WTC11 (cell line): ENCODE data around the gene MYH9. TPM values are rescaled to one million over a fixed set of nuclear protein-coding genes. Genes with fewer than 3 reads are reported as not detected.

Source experiments
- ATAC-seq: fragments of 200-7000 bp; cut with Tn5 transposase; 2 replicates; pipeline ENCODE4 v1.10.0; 2021; ENCODE audit warnings: mild to moderate bottlenecking, moderate library complexity
- CTCF ChIA-PET: fragments of 300-600 bp; sonication (Branson Sonifier 250); formaldehyde crosslinking; loops from one replicate; lab custom pipeline; 2021; ENCODE audit warnings: antibody characterized with exemption; lab: Charles Lee
- POLR2A ChIA-PET: fragments of 350-600 bp; sonication (Branson Sonifier 250); formaldehyde crosslinking; loops from one replicate; lab custom pipeline; 2021; ENCODE audit warnings: antibody characterized with exemption; lab: Charles Lee
- DNase-seq: peaks from one replicate; pipeline ENCODE4 v3.0.0; 2021; ENCODE audit warnings: low spot score
- H3K27ac Mint-ChIP-seq: 2 replicates; pipeline ENCODE4 v1.8.0; 2021; ENCODE audit warnings: mixed read lengths
- H3K27me3 Mint-ChIP-seq: 2 replicates; pipeline ENCODE4 v1.8.0; 2021; ENCODE audit warnings: low read depth, mild to moderate bottlenecking, moderate library complexity, mixed read lengths
- H3K36me3 Mint-ChIP-seq: 2 replicates; pipeline ENCODE4 v1.8.0; 2021; ENCODE audit warnings: mixed read lengths
- H3K4me1 Mint-ChIP-seq: 2 replicates; pipeline ENCODE4 v1.8.0; 2022; ENCODE audit warnings: mixed read lengths
- H3K4me3 Mint-ChIP-seq: 2 replicates; pipeline ENCODE4 v1.8.0; 2021; ENCODE audit warnings: mild to moderate bottlenecking, moderate library complexity, mixed read lengths
- H3K9me3 Mint-ChIP-seq: 2 replicates; pipeline ENCODE4 v1.8.0; 2021; ENCODE audit warnings: mixed read lengths
- AR ChIP-seq: fragments of 250-450 bp; sonication (Bioruptor Pico); IDR thresholded peaks from 2 replicates; pipeline ENCODE4 v1.9.0; 2021; ENCODE audit warnings: mild to moderate bottlenecking
- CBFB ChIP-seq: sonication (generic); formaldehyde crosslinking; IDR thresholded peaks from 2 replicates; pipeline ENCODE4 v1.8.1; 2022; ENCODE audit warnings: mild to moderate bottlenecking, low read depth, missing genetic modification reagents
- CREM ChIP-seq: sonication (generic); formaldehyde crosslinking; IDR thresholded peaks from 2 replicates; pipeline ENCODE4 v1.8.1; 2022; ENCODE audit warnings: mild to moderate bottlenecking, missing genetic modification reagents, moderate library complexity
- CTCF ChIP-seq: fragments of 200-600 bp; IDR thresholded peaks from 2 replicates; pipeline ENCODE4 v1.8.0; 2022; ENCODE audit warnings: antibody characterized with exemption
- FOXP4 ChIP-seq: sonication (generic); formaldehyde crosslinking; IDR thresholded peaks from 2 replicates; pipeline ENCODE4 v1.8.0; 2022; ENCODE audit warnings: mild to moderate bottlenecking, missing genetic modification reagents
- GRHL2 ChIP-seq: fragments of 250-450 bp; sonication (Bioruptor Pico); IDR thresholded peaks from 2 replicates; pipeline ENCODE4 v1.8.0; 2022; ENCODE audit warnings: mild to moderate bottlenecking, moderate library complexity; ENCODE audit not compliant: insufficient replicate concordance, severe bottlenecking
- GTF2I ChIP-seq: fragments of 250-450 bp; sonication (Bioruptor Pico); conservative IDR thresholded peaks from 2 replicates; pipeline ENCODE4 v1.4.0; 2021; ENCODE audit warnings: mild to moderate bottlenecking
- IRF2 ChIP-seq: sonication (generic); formaldehyde crosslinking; IDR thresholded peaks from 2 replicates; pipeline ENCODE4 v1.8.0; 2022; ENCODE audit warnings: low read depth, missing genetic modification reagents, borderline replicate concordance
- JUN ChIP-seq: sonication (generic); formaldehyde crosslinking; IDR thresholded peaks from 2 replicates; pipeline ENCODE4 v1.8.0; 2023; ENCODE audit warnings: mild to moderate bottlenecking, missing genetic modification reagents
- MLX ChIP-seq: sonication (generic); formaldehyde crosslinking; IDR thresholded peaks from 2 replicates; pipeline ENCODE4 v1.8.1; 2023; ENCODE audit warnings: mild to moderate bottlenecking, missing genetic modification reagents, moderate library complexity
- NFE2L1 ChIP-seq: sonication (generic); formaldehyde crosslinking; IDR thresholded peaks from 2 replicates; pipeline ENCODE4 v1.8.1; 2023; ENCODE audit warnings: missing genetic modification reagents
- PRDM15 ChIP-seq: sonication (generic); formaldehyde crosslinking; IDR thresholded peaks from 2 replicates; pipeline ENCODE4 v1.8.0; 2022; ENCODE audit warnings: missing genetic modification reagents
- PREB ChIP-seq: sonication (generic); formaldehyde crosslinking; IDR thresholded peaks from 2 replicates; pipeline ENCODE4 v1.8.1; 2022; ENCODE audit warnings: mild to moderate bottlenecking, missing genetic modification reagents, moderate library complexity, borderline replicate concordance
- SOX15 ChIP-seq: fragments of 250-450 bp; sonication (Bioruptor Pico); IDR thresholded peaks from 2 replicates; pipeline ENCODE4 v1.9.0; 2021; ENCODE audit warnings: mild to moderate bottlenecking
- SP1 ChIP-seq: sonication (generic); formaldehyde crosslinking; conservative IDR thresholded peaks from 2 replicates; pipeline ENCODE4 v1.8.1; 2022; ENCODE audit warnings: missing genetic modification reagents
- ZNF219 ChIP-seq: sonication (generic); formaldehyde crosslinking; IDR thresholded peaks from 2 replicates; pipeline ENCODE4 v1.8.0; 2023; ENCODE audit warnings: missing genetic modification reagents, mild to moderate bottlenecking, borderline replicate concordance
- ZNF425 ChIP-seq: fragments of 250-450 bp; sonication (Bioruptor Pico); conservative IDR thresholded peaks from 2 replicates; pipeline ENCODE4 v1.9.0; 2021; ENCODE audit warnings: mild to moderate bottlenecking
- ZNF512 ChIP-seq: sonication (generic); formaldehyde crosslinking; IDR thresholded peaks from 2 replicates; pipeline ENCODE4 v1.8.1; 2022; ENCODE audit warnings: missing genetic modification reagents, borderline replicate concordance
- ZNF671 ChIP-seq: fragments of 250-450 bp; sonication (Bioruptor Pico); IDR thresholded peaks from 2 replicates; pipeline ENCODE4 v1.8.0; 2021; ENCODE audit warnings: mild to moderate bottlenecking
- total RNA-seq: library from RNA; stranded (reverse); gene quantifications from 3 replicates; pipeline ENCODE4 v1.2.3, GENCODE V29; 2021

Gene MYH9
- total RNA-seq, 1 experiment from 2014 or later = 277 TPM

- no peaks in the 10 kb centered on the region for H3K9me3 Mint-ChIP-seq
- no peaks in the 10 kb centered on the region for H3K27me3 Mint-ChIP-seq
- DNase-seq = no peak
- no peak overlapping the region for H3K27ac Mint-ChIP-seq
- ChIA-PET CTCF (no interaction called here), POLR2A (no interaction called here)
- TF ChIP-seq NFE2L1 (no peak), JUN (CRISPR knock-in tag) (no peak), CREM (CRISPR knock-in tag) (no peak), GRHL2 (CRISPR knock-in tag) (no peak), ZNF671 (CRISPR knock-in tag) (no peak), SOX15 (CRISPR knock-in tag) (no peak), FOXP4 (no peak), PREB (CRISPR knock-in tag) (no peak)
- H3K4me3 Mint-ChIP-seq = no peak overlapping the region
- peaks cover 76% of the 10 kb centered on the region for H3K36me3 Mint-ChIP-seq
- H3K4me1 Mint-ChIP-seq = no peaks in the 10 kb centered on the region
- no peak for ATAC-seq
Measured at GRCh38 chr22:36318442-36318841, 69.3 kb downstream of the MYH9 start.

GRCh38 chr22:36317658-36318271 is 70.0 kb downstream of the MYH9 start:
- CTCF ChIA-PET = no interaction called here
- DNase-seq (no peak), ATAC-seq (no peak)
- no peak overlapping the region; the same call in 1 of the 2 replicates for H3K27ac Mint-ChIP-seq
- no peak overlapping the region for H3K4me3 Mint-ChIP-seq
- no peaks in the 10 kb centered on the region for H3K27me3 Mint-ChIP-seq
- peaks cover 77% of the 10 kb centered on the region for H3K36me3 Mint-ChIP-seq
- no peaks in the 10 kb centered on the region for H3K9me3 Mint-ChIP-seq
- no peaks in the 10 kb centered on the region for H3K4me1 Mint-ChIP-seq
- POLR2A ChIA-PET = interaction anchor here (0.6 kb wide), 1 partner anchor 37 kb away, joined by 3 read pairs; no protein-coding TSS in a partner anchor
- TF ChIP-seq IRF2 (CRISPR knock-in tag) (no peak), GTF2I (CRISPR knock-in tag) (no peak), CTCF (no peak), CBFB (CRISPR knock-in tag) (no peak), ZNF425 (CRISPR knock-in tag) (no peak), ZNF512 (CRISPR knock-in tag) (no peak), PRDM15 (CRISPR knock-in tag) (no peak), SP1 (CRISPR knock-in tag) (no peak), MLX (no peak), AR (CRISPR knock-in tag) (no peak), ZNF219 (CRISPR knock-in tag) (no peak)
